HG03432 (cell line): Measurements from ENCODE around the gene CCDC85B.

Experiments
- ATAC-seq: cut with Tn5 transposase; IDR thresholded peaks from one replicate; pipeline ENCODE4 v1.9.1; 2021; ENCODE audit warnings: mild to moderate bottlenecking, moderate library complexity; ENCODE audit not compliant: unreplicated experiment

The CCDC85B gene

DNA sequence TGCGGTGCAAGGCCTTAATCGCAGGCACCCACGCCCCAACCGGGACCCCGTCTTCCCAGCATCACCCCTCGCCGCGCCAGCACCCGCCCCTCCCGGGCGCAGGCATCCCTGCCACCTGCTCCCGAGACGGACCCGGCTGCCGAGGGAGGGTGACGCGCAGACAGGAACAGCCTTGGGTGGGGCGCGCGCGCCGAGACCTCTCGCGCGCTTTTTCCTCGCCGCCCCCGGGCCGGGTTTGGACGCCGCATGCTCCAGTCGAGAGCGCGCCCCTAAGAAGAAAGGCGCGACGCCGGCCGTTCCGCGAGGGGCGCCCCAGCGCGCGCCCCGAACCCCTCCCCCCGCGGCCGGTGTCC, 33.0 kb upstream of the CCDC85B start:
- ATAC-seq = peak; percentile 4

- peak; percentile 51 for ATAC-seq
Measured at GRCh38 chr11:65857853-65858680, 32.4 kb upstream of the CCDC85B start, which contains the start of gene CFL1. Gene CFL1, minus strand, starts transcription at chr11:65858180. Its CDS starts 81 bp downstream, at chr11:65858099.

- ATAC-seq = no peak
Measured at GRCh38 chr11:65858681-65859087, 31.8 kb upstream of the CCDC85B start.

DNA sequence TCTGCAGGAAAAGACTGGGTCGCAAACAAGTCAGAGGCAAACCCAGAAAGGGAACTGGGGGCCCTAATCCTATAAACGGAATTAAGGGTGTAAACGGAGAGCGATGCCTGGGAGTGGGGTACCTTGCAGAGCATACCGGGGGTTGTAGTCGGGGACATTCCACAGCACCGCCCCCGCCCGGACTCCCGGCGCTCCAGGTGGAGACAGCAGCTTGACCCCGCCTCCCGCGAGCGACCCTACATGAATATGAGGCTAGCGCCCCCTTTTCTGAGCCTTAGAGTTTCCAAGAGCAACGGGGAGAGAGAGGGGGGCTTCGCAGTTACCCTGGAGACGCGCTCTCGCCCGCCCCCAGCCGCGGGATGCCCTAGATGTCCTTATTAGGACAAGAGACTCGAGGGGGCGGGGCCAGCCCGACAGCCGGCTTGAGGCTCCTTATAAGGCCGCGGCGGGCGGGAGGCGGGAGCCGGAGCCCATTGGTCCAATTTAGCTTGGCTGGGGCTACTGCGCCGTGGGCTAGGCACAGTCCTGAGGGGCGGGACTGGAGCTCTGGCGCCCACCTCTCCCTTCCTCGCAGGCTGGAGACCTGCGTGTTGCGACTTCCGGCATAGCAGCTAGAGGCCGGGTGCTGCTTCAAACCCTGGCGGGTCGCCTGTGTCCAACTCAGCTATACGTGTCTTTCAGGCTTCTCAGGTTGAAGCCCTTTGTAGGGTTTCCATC, 31.2 kb upstream of the CCDC85B start:
- ATAC-seq = peak; percentile 56

DNA sequence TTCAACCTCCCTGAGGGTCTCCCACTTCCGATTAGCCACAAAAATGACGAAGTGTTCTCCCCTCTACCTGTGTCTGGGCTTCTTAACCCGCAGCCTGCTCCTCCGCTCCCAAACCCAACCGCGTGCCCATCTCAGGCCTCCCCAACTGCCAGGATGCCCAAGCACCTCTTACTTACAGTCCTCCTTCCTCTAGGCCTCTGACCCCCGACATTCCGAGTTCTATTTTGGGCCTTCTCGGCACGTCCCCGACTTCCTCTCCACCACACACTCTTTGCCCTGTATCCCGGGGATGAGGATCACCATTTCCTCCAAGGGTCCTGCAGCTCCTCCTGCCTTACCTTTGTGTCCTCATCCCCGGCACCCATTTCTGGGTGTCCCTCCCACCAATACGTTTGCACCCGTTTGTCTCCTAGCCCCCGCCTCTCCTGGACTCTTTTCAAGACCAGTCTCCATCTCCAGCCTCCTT, 30.6 kb upstream of the CCDC85B start:
- ATAC-seq = no peak

DNA sequence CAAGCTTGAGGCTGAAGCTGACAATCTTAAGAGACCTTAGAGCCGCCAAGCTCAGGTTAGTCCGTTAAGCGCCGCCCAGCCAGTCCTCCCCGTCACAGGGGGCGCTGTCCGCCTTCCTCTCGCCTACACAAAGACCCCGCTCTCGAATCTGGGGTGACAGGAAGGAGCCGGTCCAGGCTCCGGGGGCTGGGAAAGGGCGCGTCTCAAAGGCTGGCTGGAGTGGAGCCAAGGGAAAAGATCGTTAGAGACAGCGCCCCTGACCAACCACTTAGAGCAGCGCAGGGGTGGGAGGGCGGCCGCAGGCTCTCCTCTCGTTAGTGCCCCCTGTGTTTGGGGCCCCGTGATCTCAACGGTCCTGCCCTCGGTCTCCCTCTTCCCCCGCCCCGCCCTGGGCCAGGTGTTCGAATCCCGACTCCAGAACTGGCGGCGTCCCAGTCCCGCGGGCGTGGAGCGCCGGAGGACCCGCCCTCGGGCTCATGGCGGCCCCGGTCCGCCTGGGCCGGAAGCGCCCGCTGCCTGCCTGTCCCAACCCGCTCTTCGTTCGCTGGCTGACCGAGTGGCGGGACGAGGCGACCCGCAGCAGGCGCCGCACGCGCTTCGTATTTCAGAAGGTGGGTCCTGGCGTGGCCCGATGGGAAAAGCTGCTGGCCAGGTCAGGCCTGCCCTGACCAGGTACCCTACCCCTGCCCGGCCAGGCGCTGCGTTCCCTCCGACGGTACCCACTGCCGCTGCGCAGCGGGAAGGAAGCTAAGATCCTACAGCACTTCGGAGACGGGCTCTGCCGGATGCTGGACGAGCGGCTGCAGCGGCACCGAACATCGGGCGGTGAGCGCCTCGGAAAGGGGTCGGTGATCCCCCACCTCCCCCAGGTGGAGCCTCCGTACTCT, 30.0 kb upstream of the CCDC85B start, which contains the start of gene MUS81:
Gene MUS81 (plus strand): TSS at position 156 of the 887 bp plus-strand sequence. CDS start 321 bp downstream, at position 477.
- ATAC-seq = peak; percentile 35

GRCh38 chr11:65861165-65861505, 29.3 kb upstream of the CCDC85B start:
- no peak for ATAC-seq

DNA sequence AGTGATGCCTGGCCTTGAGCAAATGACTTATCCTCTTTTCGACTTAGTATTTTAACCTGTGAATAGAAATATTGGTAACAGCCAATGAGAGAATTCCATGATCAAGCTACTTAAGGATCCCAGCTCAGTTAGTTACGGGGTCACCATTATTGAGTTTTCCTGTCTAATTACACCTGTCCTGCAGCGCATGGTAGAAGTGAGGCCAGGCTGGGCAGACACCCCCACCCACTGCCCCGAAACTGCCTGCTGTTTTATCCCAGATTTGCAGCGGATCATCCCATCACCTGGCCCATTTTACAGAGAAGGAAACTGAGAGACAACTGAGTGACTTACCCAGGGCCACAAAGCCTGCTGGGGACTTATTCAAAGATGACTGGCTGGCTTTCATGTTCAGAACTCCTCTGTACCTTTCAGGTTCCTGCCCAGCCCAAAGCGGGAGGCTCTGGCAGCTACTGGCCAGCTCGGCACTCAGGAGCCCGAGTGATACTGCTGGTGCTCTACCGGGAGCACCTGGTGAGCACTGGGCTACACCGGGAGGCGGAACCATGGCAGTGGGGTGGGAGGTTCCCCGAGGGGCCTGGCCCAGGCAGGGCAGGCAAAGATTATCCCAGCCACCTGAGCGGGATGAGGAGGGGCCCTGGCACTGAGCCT, 28.8 kb upstream of the CCDC85B start:
- no peak for ATAC-seq

- ATAC-seq = no peak
Measured at GRCh38 chr11:65862191-65862735, 28.2 kb upstream of the CCDC85B start.

DNA sequence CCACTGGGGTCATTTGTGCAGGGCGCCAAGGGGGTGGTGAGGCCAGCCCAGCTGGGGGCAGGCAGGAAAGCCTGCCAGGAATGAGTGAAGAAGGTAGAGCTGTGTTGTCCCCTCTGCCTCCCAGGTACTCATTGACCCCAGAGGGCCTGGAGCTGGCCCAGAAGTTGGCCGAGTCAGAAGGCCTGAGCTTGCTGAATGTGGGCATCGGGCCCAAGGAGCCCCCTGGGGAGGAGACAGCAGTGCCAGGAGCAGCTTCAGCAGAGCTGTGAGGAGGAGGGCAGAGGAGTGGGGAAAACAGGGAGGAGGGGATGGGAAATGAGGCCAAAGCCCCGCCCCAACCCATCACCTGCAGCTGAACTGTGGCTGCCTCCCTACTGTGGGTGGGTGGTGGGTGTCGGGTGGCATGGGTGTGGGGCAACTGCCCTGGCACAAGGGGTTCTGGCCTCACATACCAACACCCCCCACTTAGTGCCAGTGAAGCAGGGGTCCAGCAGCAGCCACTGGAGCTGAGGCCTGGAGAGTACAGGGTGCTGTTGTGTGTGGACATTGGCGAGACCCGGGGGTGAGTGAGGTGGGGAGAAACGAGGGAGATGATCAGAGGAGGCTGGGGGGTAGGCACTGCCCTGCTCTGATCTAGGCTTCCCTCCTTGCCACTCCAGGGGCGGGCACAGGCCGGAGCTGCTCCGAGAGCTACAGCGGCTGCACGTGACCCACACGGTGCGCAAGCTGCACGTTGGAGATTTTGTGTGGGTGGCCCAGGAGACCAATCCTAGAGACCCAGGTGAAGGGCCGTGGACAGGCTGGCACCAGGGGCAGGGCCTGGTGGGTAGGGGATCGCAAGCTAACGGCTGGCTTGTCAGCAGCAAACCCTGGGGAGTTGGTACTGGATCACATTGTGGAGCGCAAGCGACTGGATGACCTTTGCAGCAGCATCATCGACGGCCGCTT, 27.3 kb upstream of the CCDC85B start:
- no peak for ATAC-seq

- no peak for ATAC-seq
Measured at GRCh38 chr11:65863889-65864705, 26.4 kb upstream of the CCDC85B start.

GRCh38 chr11:65864706-65865471, 25.6 kb upstream of the CCDC85B start:
- ATAC-seq = no peak

GRCh38 chr11:65865550-65866172, 24.8 kb upstream of the CCDC85B start:
- ATAC-seq = no peak

DNA sequence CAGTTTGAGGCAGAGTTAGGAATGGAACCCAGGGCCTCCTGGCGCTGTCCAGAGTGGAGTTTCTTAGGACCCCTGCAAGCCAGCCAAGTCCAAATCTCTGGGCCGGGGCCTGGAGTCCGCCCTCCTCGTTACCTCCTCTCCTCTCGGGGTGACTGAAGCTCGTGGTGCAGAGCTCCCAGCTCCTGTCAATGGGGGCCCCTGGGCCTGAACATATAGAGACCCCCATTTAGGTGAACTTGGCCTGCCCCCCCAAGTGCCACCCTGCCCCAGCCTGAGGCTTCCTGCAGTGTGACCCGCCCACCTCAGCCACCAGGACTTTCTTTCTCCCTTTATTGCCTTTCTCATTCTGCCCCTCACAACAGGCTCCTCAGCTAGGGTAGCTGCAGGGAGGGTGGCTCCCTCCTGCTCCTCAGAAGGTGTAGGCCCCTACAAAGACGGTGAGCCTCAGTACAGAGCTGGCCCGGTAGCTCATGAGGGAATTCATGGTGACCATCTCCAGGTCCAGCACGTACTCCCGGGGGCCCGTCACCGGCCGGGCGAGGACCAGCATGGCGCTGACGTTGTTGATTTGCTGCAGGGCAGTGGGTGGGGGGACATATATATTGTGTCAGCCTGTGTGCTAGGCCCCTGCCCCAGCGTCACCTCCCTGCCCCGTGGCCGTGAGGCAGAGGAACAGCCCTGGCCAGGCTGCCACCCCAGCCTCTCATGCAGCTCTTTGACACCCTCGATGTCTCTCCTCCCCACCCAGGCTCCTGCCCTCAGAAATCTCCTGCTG, 23.8 kb upstream of the CCDC85B start:
- no peak for ATAC-seq

DNA sequence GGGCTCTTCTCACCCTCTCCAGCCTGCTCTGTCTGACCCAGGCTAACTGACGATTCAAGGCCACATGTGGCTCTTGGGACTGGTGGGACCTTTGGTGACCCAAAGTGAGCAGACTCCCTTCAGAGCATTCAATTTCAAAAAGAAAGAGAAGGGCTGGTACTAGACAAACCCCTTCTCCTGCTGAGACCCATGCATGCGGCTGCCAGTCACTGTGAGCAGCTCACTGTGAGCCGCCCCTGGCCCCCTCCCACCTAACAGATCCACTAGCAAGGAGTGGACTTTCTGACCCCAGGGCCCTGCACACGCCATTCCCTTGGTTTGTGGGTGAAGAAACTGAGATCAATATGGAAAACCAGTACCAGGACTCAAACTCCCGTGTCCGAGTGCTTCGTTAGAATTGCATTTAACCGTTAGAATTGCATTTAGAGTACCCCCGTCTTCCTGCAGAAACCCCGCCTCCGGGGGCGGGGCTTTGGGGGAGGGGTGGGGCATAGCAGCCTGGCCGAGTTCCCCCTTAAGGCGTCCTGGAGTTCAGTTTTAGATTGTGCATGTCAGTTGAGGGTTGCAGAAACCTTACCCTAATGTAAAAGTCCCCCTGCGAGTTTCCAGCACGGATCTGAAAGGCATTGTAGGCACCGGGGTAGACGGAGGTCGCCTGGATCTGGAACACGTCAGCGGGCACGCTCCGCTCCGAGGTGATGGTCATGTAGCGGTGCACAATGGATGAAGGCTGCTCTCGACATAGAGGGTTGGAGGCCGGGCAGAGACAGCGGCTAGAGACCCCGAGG, 23.0 kb upstream of the CCDC85B start:
- ATAC-seq = no peak
